Smooth muscle cell of the brain vasculature (primary cell): Measurements from ENCODE around the gene NPDC1.

Source experiments
- DNase-seq: peaks from one replicate; pipeline ENCODE4 v3.0.0-alpha.2; 2012; ENCODE audit warnings: low read depth, low spot score

The NPDC1 gene

GRCh38 chr9:137046088-137046787, at the start of gene NPDC1:
TSS of gene NPDC1 (minus strand) at chr9:137046177. CDS start at chr9:137045989, 188 bp downstream.
- DNase-seq = no peak

GRCh38 chr9:137089232-137089947, 43.4 kb upstream of the NPDC1 start:
- no peak for DNase-seq

- no peak for DNase-seq
Observed at GRCh38 chr9:137088121-137088520, 42.1 kb upstream of the NPDC1 start.

GRCh38 chr9:137087409-137087925, 41.5 kb upstream of the NPDC1 start:
- DNase-seq = no peak

GRCh38 chr9:137086531-137087408, 40.8 kb upstream of the NPDC1 start, which contains the start of gene MAN1B1:
TSS of gene MAN1B1 (plus strand) at chr9:137086985. CDS start at chr9:137087000, 15 bp downstream.
- DNase-seq = peak; percentile 94

GRCh38 chr9:137085920-137086530, 40.0 kb upstream of the NPDC1 start:
- DNase-seq = no peak

GRCh38 chr9:137084526-137084925, 38.5 kb upstream of the NPDC1 start:
- DNase-seq = no peak

- peak; percentile 89 for DNase-seq
Observed at GRCh38 chr9:137083394-137084004, 37.5 kb upstream of the NPDC1 start.

GRCh38 chr9:137082925-137083290, 36.9 kb upstream of the NPDC1 start:
- no peak for DNase-seq

GRCh38 chr9:137082222-137082924, 36.4 kb upstream of the NPDC1 start:
- no peak for DNase-seq

GRCh38 chr9:137080260-137081122, 34.5 kb upstream of the NPDC1 start:
- no peak for DNase-seq

- no peak for DNase-seq
Observed at GRCh38 chr9:137079401-137079787, 33.4 kb upstream of the NPDC1 start.

GRCh38 chr9:137078701-137079400, 32.9 kb upstream of the NPDC1 start:
- DNase-seq = no peak

GRCh38 chr9:137077758-137078693, 32.0 kb upstream of the NPDC1 start:
- DNase-seq = no peak

- DNase-seq = no peak
Observed at GRCh38 chr9:137077010-137077747, 31.2 kb upstream of the NPDC1 start, which contains the start of gene UAP1L1. TSS of gene UAP1L1 (plus strand) at chr9:137077517. CDS start at chr9:137077533, 16 bp downstream.

- DNase-seq = no peak
Observed at GRCh38 chr9:137076636-137077009, 30.6 kb upstream of the NPDC1 start.

- DNase-seq = no peak
Observed at GRCh38 chr9:137075275-137075775, 29.3 kb upstream of the NPDC1 start.
